HG03196 (cell line): ENCODE data around the gene BTBD19.
A peak's percentile ranks its signal among the peaks of the same experiment; 100 is the strongest.
"Not testable (repeated sequence)": the region's sequence is repeated elsewhere in the genome, so short reads cannot be mapped to it uniquely, and the experiment has no call there.

Experiments
- ATAC-seq: cut with Tn5 transposase; IDR thresholded peaks from one replicate; pipeline ENCODE4 v1.9.1; 2021; ENCODE audit not compliant: unreplicated experiment

BTBD19 gene

DNA sequence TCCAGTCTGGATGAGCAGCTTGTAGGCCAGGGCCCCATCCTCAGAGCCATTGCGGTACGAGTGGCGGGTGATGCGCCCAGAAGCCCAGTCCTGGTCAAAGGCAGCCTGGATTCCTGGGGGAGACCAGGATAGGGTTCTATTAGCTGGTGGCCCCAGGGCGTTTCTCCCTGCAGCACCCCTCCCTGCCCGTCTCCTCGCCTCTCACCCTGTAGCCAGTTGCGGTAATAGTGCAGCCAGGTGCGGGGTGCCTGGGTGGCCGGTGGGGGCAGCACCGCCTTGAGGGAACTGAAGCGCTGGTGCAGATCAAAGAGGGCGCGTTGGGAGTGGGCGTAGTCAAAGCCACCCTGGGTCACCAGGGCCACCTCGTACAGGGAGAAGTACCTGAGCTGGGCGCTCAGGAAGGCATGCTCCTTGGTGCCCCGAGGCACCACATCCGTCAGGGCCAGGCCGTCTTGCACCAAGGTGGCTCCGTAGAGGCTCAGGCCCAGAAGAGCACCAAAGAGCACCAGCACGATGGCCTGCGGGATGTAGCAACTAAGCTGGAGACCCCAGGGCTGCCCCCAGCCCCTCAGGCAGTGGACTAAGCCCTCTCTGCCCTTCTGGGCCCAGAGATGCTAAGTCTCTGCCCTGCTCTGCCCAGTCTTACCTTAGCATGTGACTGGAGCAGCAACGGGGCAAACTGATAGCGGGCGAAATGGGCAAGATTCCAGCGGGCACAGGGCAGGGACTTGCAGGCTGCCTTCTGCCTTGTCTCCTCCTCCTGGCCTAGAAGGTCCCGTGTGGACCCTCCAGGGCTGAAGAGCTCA, 19.1 kb downstream of the BTBD19 start:
- no peak for ATAC-seq

DNA sequence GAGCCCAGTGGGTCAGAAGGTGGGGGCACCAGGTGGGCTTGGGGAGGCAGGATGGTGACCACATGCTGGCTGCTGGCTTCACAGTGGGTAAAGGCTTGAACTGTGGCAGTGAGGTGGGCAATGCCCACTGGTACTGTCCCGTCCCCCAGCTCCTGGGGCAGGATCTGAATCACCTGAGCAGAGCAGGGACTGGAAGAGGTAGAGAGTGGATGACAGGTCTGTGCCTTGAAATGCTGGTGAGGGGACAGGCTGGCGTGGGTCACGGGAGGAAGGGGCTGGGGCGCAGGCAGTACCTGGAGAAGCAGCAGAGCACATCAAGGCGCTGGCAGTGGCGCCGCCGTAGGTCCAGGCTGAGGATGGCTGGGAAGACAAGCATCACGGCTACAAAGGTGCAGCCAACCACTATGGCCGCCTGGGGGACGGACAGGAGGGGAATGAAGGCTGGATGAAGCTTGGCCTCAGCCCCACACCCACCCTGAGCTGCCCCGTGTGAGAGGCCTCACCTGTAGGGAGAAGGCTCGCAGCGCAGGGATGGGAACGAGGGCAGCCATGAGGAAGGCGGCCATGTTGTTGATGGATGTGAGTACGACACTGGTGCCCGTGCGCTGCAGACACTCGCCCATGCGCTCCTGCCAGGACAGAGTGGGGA, 19.8 kb downstream of the BTBD19 start:
- ATAC-seq = no peak

DNA sequence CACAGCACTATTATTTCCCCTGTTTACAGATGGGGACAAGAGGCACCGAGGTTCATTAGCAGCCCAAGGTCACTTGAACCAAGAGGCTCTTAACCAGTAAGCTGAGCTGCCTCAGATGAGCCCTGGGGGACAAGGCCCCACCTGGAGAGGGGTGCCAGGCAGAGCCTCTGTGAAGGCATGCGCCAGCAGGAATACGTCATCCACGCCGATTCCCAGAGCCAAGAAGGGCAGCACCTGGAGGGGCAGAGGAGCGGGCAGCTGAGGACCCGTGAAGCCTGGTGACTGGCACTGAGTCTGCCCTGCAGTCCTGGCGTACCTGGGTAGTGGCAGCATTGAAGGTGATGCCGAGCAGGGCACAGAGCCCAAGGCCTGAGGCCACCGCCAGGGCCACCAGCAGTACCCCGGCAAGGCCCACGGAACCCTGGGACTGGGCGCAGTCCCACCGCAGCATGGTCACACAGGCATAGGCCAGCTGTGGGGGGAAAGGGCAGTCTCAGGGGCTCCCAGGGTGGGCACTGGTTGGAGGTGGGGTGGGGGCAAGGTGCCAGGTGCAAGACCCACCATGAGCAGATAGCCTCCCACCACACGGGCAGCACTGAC, 20.6 kb downstream of the BTBD19 start:
- no peak for ATAC-seq

GRCh38 chr1:44829506-44830384, 21.4 kb downstream of the BTBD19 start:
- ATAC-seq = no peak

DNA sequence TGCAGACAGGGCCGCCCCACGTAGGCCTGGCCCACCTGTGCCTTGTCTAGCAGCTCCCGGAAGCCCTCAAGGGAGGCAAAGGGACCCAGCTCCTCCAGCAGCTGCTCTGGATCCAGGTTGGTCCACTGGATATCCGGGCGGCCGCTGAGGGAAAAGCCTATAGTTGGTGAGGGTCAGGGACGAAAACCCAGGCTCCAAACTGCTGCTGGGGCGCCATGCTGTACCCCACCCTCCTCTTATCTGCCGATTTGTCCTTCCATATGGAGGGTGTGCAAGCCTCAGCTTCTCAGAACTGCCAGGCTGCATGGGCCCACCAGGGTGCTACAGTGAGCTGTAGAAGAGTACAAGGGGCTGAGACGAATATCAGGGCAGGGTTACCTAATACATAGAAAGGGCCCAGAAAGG, 22.6 kb downstream of the BTBD19 start:
- ATAC-seq = no peak

- ATAC-seq = no peak
These were observed 23.2 kb downstream of the BTBD19 start for GRCh38 chr1:44831516-44831915.

GRCh38 chr1:44832056-44832705, 23.9 kb downstream of the BTBD19 start:
- no peak for ATAC-seq

GRCh38 chr1:44834328-44834727, 26.0 kb downstream of the BTBD19 start:
- ATAC-seq = no peak

- ATAC-seq = peak; percentile 59
These were observed 27.7 kb downstream of the BTBD19 start for GRCh38 chr1:44835738-44836675.

GRCh38 chr1:44838294-44838693, 30.0 kb downstream of the BTBD19 start:
- ATAC-seq = not testable (repeated sequence)

GRCh38 chr1:44839576-44839975, 31.3 kb downstream of the BTBD19 start:
- no peak for ATAC-seq

DNA sequence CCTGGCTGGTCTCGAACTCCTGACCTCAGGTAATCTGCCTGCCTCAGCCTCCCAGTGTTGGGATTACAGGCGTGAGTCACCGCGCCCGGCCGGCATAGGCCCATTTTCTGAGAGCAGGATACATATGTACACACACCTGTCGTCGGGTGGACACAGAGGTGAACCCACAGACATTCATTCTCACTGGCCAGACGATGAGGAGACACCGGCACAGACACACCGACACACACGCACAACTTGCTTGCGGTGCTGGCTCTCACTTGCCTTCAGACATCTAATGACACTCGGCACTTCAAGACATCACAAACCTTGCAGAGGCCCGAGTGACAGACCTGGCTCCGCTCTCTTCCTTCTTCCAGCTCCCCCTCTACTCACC, 34.2 kb downstream of the BTBD19 start:
- no peak for ATAC-seq

DNA sequence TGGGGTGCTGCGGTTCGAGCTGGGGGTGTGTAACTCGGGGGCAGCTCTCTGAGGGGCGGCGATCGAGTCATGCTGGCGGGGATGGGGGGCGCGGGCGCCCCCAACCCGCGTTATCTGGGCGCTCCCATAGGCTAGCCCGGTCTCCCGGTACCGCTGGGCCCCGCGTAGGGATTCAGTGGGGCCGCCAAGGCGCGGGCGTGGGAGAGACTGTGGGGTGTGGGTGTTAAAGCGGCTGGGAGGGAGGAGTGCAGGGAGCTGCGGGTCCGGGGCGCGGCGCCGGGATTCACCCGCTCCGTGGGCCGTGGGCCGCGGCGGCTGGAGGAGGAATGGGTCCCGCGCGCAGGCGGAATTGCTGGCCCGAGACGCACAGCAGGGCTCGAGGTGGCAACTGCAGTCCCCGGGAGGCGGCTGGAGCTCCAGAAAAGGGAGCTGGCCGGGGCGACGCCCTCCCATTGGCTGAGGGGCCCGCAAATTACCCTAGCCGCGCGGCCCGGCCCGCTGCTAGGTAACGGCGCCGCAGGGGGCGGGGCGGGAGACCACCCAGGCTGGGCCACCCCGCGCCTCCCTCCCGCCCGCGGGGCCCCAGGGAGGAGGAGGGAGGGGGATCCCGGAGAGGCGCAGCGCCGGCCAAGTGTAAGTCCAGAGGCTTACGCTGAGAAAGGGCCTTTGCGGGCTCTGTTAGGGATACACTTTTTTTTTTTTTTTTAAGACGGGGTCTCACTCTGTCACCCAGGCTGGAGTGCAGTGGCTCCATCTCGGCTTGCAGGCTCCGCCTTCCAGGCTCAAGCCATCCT, 34.7 kb downstream of the BTBD19 start, which contains the start of gene PTCH2:
PTCH2 (minus strand) TSS at position 392 of the 794 bp plus-strand sequence; CDS start at position 71, 321 bp downstream.
- no peak for ATAC-seq

DNA sequence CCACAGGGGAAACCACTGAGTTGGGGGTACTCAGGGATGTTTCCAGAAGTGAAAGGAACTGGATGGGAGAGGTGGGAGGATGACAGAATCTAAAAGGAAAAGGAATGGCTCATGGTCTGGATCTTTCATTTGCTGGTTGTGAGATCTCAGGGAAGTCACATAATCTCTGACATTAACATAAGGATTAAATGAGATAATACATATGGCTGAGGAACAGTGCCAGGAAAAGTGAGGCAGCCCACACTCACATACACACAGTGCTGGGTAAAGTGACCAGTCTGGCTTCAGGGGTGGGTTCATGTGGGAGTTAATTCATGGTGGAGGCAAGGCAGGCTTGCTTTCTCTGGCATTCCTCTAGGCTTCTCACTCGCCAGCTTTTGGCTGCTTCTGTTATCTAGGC, 38.7 kb downstream of the BTBD19 start:
- ATAC-seq = no peak

DNA sequence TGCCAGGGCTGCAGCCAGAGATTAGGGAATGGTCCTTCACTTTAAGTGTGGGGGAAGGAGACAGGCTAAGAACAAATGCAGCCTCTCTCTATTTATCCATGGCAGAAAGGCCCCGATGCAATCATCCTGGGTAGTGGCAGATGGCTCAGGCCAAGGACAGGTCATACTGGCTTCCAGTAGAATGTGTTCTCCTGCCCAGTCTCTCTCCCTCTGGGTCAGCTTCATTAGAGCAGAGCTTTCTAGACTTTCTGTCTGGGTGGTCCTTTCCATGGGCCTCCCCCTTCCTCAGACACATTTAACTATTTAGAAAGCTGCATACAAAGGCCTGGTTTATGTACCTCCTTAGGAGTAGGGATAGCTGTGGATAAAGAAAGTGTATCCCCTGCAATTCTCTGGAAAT, 39.5 kb downstream of the BTBD19 start:
- no peak for ATAC-seq

DNA sequence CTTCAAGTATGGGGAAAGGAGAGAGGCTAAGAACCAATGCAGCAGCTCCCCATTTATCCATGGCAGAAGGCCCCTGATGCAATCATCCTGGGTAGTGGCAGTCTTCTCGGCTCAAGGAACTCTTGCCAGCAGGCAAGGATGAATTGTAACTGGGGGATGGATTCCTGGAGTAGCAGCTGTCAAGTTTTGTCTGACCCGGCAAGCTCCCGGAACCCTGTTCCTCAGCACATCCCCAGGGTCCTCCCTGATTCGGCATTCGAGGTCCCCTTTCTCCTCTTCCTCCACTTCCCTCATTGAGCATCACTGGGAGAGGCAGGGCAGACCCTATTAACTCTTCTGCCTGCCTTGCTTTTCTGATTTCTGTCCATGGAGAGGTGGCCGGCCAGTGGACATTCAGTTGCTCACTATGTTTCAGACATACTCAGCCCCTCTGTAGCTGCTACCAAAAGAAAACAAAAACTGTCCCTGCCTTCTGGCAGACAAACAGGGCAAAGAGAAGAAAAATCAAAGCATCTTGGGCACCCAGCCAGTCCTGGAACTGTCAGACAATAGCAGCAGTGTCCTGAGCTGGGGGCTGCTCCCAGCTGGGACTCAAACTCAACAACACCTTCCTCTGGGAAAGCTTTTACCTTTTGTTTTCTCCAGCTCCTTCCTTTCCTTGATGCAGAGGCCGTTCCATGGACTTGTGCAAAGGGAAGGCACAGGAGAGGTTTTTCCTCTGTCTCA, 40.3 kb downstream of the BTBD19 start:
- ATAC-seq = no peak

DNA sequence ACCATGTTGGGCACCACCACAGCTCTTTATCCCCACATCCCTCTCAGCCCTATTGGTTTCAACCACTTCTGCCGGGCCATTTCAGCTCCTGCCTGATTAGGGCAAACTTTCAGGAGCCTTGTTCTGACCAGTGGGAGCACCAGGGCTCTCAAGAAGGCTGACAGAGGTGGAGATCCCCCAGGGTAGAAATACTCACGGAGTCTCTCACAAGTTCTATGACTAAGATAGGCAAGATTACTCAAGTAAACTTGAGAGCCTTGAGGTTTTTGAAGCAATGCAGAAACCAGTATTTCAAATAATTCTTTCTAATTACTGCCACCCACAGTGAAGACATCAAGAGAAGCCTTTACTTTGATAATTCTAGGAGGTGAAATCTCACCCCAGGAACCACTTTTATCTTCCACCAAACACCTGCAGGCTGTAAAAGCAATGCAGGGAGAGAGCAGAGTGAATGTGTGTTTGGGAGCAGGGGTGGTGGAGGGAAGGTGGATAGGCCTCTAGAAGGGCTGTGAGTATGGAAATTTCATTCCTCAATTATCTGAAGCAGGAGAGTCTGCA, 41.3 kb downstream of the BTBD19 start:
- no peak for ATAC-seq

GRCh38 chr1:44851308-44851707, 43.0 kb downstream of the BTBD19 start:
- ATAC-seq = no peak
